Raji (cell line): ENCODE measurements around the gene UBASH3A.

ENCODE experiments used
- POLR2A ChIP-seq: IDR thresholded peaks from 2 replicates; pipeline ENCODE4 v1.6.1; 2011; ENCODE audit warnings: low read depth, low read length, control low read depth; ENCODE audit not compliant: insufficient read depth

UBASH3A gene

GRCh38 chr21:42439284-42440186, 35.8 kb downstream of the UBASH3A start:
- no peak for TF ChIP-seq POLR2A

GRCh38 chr21:42440187-42440792, 36.6 kb downstream of the UBASH3A start:
- no peak for TF ChIP-seq POLR2A

DNA sequence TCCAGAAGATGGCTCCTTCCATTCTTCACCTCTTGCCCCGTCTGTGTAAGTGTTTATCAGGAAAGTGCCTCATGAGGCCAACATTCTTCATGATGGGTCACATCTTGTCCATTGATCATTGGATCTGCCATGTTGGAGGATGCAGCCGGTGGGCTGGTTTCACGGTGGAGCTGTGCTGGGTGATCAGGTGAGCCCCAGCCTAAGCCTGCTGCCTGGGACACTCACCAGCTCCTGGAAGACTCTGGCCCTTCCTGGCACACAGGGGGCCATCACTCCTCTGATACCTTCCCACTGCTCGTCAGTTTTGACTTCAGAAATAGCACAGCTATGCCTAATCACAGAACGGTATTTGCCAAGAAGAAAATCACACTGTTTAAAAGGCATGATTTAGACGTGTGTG, 38.3 kb downstream of the UBASH3A start:
- TF ChIP-seq POLR2A = no peak

- no peak for TF ChIP-seq POLR2A
These were observed 39.6 kb downstream of the UBASH3A start for GRCh38 chr21:42443181-42443785.

DNA sequence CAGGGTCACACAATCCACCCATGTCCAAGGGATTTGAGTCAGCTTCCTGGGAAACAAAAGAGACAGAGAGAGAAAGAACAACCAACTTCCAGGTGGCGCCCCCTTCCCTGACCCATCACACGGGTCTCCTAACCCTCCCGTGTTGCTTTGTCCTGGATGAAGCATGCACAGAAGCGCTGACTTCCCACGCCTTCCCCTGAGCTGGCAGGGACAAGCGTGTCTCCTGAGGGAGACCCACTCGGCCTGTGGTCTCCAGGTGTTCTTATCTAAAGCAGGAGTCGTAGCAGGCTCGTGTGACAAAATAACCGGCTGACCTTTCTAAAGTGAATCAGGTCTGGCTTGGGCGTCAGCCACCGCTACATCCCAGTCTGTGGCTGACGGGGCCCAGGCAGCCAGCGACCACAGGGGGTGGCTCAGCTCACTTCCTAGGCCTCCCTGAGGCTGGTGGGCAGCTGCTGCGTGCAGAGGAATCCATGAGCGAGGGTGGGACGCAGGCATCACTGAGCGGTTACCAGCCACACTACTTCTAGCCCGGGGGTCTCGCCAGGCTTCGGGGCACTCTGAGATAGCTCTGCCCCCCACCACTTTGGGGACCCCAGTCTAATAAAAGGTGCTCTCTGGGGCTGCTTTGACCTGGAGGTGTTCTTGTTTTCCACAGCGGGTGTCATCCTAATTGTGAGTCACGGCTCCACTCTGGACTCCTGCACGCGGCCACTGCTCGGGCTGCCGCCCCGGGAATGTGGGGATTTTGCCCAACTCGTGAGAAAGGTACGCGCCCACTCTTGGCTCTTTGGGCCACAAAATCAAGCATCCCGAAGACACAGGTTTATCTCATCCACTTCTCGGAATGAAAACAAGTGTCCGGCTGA, 40.4 kb downstream of the UBASH3A start:
- no peak for TF ChIP-seq POLR2A

DNA sequence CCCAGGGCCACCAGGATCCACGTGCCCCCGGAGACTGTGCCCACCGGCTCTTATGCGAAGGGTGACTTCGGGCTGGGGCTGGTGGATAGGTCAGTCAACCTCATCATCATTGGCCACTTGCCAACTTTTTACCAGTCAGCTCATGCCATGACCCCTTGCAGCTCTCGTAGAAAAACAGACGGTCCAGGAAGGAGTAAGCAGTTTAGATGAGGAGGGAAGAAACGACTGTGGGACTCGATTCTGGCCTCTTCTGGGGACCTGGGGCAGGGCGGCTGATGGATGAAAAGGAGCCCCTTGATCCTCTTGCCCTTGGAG, 41.0 kb downstream of the UBASH3A start:
- TF ChIP-seq POLR2A = no peak

GRCh38 chr21:42445311-42445710, 41.6 kb downstream of the UBASH3A start:
- no peak for TF ChIP-seq POLR2A

DNA sequence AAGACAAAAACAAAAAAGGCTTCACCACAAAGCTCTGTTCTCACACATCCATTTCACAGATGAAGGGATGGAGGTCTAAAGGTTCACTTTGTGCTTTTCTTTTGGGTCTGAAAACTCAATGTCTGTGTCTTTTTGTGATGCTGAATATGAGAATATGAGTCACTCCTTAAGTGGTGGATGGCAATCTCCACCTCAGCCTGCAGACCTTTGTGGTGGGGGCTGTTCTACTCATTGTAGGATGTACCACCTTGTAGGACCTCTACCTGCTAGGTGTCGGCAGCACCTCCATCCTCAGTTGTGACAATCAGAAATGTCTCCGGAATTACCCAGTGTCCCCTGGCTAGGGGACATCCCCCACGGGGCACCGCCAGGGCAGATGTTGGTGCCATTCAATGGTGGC, 42.8 kb downstream of the UBASH3A start:
- TF ChIP-seq POLR2A = no peak

DNA sequence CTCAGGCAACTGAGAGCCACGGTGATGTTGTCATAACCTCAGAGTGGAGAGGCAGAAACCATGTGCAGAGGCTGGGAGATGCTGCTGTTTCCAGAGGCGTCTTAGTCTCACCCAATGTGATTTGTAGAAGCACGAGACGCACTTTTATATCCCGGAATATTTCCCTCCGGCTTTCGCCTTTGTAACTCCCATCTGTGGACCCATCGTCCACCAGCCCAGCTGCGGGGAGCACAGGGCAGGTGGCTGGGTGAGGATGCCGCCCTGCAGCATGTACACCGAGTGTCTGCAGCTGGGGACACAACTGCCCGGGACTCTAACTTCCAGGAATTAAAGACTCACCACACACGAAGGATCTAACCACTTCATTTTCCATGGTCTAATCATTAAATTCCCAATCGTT, 43.5 kb downstream of the UBASH3A start:
- no peak for TF ChIP-seq POLR2A

DNA sequence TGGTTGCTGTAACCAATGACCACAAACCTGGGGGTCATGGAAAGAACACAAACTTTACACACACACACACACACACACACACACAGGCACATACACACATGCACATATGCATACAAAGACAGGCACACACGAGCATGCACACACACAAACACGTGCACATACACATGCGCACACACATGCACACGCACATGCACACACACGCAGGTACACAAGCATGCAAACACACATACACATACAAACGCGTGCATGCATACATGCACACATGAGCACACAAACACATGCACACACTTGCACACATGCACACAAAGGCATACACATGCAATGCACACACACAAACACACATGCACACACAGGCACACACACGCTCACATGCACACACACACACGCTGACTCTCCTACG, 44.0 kb downstream of the UBASH3A start:
- TF ChIP-seq POLR2A = no peak

GRCh38 chr21:42448686-42449085, 45.0 kb downstream of the UBASH3A start:
- no peak for TF ChIP-seq POLR2A

DNA sequence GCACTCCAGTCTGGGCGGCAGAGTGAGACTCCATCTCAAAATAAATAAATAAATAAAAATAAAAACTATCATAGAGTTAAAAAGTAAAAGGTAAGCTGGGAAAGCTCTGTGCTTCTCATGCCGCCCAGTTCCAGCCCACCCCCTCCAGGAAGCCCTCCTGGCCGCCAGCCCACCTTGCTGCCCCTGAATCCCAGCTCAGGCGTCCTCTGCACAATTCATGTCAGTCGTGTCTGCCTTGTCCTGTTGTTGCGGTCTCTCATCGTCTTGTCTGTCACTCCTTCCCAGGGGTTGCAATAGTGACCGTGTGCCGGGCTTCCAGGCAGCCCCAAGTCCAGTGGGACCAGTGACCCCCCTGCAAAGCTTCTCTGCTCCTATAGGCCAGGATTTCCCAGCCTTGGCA, 48.2 kb downstream of the UBASH3A start:
- TF ChIP-seq POLR2A = no peak

- no peak for TF ChIP-seq POLR2A
These were observed 48.9 kb downstream of the UBASH3A start for GRCh38 chr21:42452401-42453223.

- TF ChIP-seq POLR2A = no peak
These were observed 49.7 kb downstream of the UBASH3A start for GRCh38 chr21:42453224-42453985.

DNA sequence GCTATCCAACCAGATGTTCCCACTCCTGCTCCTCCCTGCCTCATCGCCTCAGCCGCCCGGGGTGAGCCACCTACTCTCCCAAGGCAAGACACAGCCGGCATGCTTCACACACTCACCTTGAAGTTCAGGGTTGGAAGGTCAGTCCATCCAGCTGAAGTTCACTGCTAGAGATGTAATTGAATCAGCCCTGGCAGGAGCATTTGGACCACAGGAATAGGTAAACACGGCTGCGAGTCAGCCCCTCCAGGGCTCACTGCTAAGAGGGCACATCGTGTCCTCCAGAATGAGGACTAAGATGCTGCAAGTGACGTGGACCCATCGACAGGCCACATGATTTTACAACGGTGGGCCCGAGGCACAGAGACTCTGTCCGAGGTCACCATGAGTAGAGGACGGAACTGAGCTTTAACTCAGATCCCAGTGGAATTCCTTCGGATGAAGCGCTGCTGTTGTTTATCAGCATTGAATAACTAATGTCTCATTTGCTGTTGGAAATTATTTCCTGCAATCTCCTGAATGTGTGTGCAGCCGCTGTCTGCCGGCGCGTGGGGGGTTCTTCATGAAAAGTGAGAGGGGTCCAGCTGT, 50.4 kb downstream of the UBASH3A start:
- no peak for TF ChIP-seq POLR2A
